GM20431 (cell line): Measurements from ENCODE around the gene NDP.
"Not testable (repeated sequence)": the region's sequence is repeated elsewhere in the genome, so short reads cannot be mapped to it uniquely, and the experiment has no call there.

ENCODE experiments used
- in situ Hi-C: fragments of 300-500 bp; cut with MseI, MboI; formaldehyde crosslinking; loops from one replicate; pipeline ENCODE4 v1.15.0; 2020; ENCODE audit warnings: low sequenced_read_pairs; ENCODE audit not compliant: unreplicated experiment

The NDP gene

GRCh38 chrX:43971966-43972961, 926 bp downstream of the NDP start:
- in situ Hi-C loops: no loop called here

- in situ Hi-C loops: no loop called here
These were observed 2.7 kb downstream of the NDP start for GRCh38 chrX:43970528-43970927.

- in situ Hi-C loops: no loop called here
These were observed 3.4 kb downstream of the NDP start for GRCh38 chrX:43969504-43970501.

- in situ Hi-C loops: no loop called here
These were observed 4.8 kb downstream of the NDP start for GRCh38 chrX:43968359-43968781.

- in situ Hi-C loops: no loop called here
These were observed 8.3 kb downstream of the NDP start for GRCh38 chrX:43964936-43965335.

- in situ Hi-C loops: no loop called here
These were observed 9.5 kb downstream of the NDP start for GRCh38 chrX:43963726-43964125.

GRCh38 chrX:43962636-43963035, 10.6 kb downstream of the NDP start:
- in situ Hi-C loops: no loop called here

- in situ Hi-C loops: no loop called here
These were observed 11.5 kb downstream of the NDP start for GRCh38 chrX:43961699-43962098.

- in situ Hi-C loops: no loop called here
These were observed 14.7 kb downstream of the NDP start for GRCh38 chrX:43958529-43958928.

GRCh38 chrX:43956034-43956433, 17.2 kb downstream of the NDP start:
- in situ Hi-C loops: no loop called here

GRCh38 chrX:43953218-43953617, 20.0 kb downstream of the NDP start:
- in situ Hi-C loops: no loop called here

GRCh38 chrX:43949669-43950068, 23.5 kb downstream of the NDP start:
- in situ Hi-C loops: no loop called here

GRCh38 chrX:43940816-43941474, 32.2 kb downstream of the NDP start:
- in situ Hi-C loops: no loop called here

GRCh38 chrX:43939187-43939926, 33.8 kb downstream of the NDP start:
- in situ Hi-C loops: no loop called here

GRCh38 chrX:43922032-43922431, 51.2 kb downstream of the NDP start:
- in situ Hi-C loops: not testable (repeated sequence)

- in situ Hi-C loops: not testable (repeated sequence)
These were observed 62.4 kb downstream of the NDP start for GRCh38 chrX:43910772-43911171.

GRCh38 chrX:43910012-43910411, 63.2 kb downstream of the NDP start:
- in situ Hi-C loops: no loop called here

- in situ Hi-C loops: no loop called here
These were observed 64.0 kb downstream of the NDP start for GRCh38 chrX:43909141-43909540.
